Measurements from ENCODE around the gene DNAJB11.
"Not testable (repeated sequence)": the region's sequence is repeated elsewhere in the genome, so short reads cannot be mapped to it uniquely, and the experiment has no call there.

Gene DNAJB11

GRCh38 chr3:186552408-186553031 lies 18.0 kb upstream of the DNAJB11 start:
- TF ChIP-seq, protein P1, sequence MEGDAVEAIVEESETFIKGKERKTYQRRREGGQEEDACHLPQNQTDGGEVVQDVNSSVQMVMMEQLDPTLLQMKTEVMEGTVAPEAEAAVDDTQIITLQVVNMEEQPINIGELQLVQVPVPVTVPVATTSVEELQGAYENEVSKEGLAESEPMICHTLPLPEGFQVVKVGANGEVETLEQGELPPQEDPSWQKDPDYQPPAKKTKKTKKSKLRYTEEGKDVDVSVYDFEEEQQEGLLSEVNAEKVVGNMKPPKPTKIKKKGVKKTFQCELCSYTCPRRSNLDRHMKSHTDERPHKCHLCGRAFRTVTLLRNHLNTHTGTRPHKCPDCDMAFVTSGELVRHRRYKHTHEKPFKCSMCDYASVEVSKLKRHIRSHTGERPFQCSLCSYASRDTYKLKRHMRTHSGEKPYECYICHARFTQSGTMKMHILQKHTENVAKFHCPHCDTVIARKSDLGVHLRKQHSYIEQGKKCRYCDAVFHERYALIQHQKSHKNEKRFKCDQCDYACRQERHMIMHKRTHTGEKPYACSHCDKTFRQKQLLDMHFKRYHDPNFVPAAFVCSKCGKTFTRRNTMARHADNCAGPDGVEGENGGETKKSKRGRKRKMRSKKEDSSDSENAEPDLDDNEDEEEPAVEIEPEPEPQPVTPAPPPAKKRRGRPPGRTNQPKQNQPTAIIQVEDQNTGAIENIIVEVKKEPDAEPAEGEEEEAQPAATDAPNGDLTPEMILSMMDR (IDR thresholded peaks at IDR 0.05; ENCODE audit: low read depth, low read length), result no peak
- H3K4me3 ChIP-seq (replicated peaks in 1 of 2; ENCODE audit: low read depth in 2 of 2, low read length in 2 of 2), result no peak overlapping the region
- no peak for DNase-seq (ENCODE audit: low read depth in 2 of 2)

DNA sequence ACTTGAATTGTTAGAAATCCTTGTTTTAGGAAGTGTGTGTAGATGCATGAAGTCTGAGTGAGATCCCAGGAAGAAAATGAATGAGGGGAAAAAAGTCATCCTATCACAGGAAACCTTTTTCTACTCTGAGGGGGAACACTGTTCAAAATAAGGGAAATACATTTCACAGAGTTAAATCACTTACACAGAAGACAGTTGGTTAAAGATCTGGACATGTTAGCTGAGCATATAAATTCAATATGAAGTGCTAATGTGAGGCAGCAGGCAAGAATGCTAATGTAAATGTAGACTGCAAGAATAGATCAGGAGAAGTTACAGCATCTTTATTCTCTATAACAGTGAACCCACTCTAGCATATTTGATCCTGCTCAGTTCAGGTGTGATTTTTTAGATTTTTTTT lies 5.9 kb upstream of the DNAJB11 start:
- no peak overlapping the region for H3K4me3 ChIP-seq (replicated peaks in 1 of 2; ENCODE audit: low read depth in 2 of 2, low read length in 2 of 2)
- DNase-seq (ENCODE audit: low read depth in 2 of 2), result no peak
- TF ChIP-seq, protein P1 (IDR thresholded peaks at IDR 0.05; ENCODE audit: low read depth, low read length), result no peak

DNA sequence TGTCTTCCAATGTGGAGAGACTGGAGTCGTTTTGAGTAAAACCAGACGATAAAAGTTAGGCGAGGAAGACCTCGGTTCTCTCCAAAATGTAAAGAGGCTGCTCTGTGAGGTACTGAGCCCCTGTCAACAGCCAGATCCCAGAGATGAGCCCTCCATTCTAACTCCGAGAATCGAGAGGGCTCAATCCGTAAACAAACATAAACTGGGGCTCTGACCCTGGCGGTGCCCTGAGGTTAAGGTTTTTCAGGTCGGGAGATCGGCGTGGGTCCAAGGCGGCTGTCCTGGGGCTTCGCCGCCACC lies 3.8 kb upstream of the DNAJB11 start:
- peak overlapping the region; percentile 98 to 99 for H3K4me3 ChIP-seq (replicated peaks in 1 of 2; ENCODE audit: low read depth in 2 of 2, low read length in 2 of 2)
- DNase-seq (ENCODE audit: low read depth in 2 of 2), result no peak
- TF ChIP-seq, protein P1 (IDR thresholded peaks at IDR 0.05; ENCODE audit: low read depth, low read length), result no peak

DNA sequence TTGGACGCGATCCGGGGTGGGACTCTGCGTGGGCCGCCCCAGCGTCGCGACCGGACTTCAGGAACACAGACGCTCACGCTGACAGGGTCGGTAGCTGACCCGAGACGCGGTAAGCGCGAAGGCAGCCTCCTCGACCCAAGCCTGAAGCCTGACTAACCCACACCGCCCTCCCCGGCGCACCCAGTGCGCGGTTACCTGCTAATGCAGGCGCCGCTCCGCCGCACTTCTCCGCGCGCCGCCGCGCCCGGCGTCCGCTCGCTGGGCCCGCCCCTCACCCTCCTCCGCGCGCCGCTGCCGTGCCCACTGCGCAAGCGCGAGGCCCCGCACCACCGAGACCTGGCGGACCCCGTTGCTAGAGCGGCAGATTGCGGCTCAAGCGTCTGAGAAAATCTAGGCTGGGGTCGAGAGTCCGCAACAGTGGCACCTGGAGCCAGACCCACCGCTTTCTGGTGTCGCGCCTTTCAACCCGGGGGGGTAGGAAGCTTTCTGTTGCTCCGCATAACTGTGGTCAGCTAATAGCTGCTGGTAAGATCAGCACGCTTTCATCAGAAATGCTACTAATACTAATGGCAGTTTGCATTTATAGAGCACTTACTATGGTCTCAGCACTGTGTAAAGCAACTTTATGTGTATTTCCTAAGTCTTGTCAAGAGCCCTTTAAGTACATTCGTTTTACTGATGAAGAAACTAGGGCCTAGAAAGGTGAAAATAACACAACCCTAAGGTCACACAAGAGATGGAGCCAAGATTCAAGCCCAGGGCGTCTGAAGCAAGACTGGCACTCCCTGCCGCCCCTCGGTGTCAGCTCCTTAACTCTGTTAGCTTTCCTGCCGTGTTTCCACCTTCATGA lies 3.2 kb upstream of the DNAJB11 start, which contains the start of gene TBCCD1:
Gene TBCCD1 (minus strand): TSS at position 268 of the 850 bp plus-strand sequence. CDS start 3,010 bp downstream, outside the sequence.
- DNase-seq (ENCODE audit: low read depth in 2 of 2), result peak; percentile 90 to 92
- H3K4me3 ChIP-seq (replicated peaks in 1 of 2; ENCODE audit: low read depth in 2 of 2, low read length in 2 of 2), result peak within 1 kb of the TSS; percentile 98 to 99
- TF ChIP-seq, protein P1 (IDR thresholded peaks at IDR 0.05; ENCODE audit: low read depth, low read length), result no peak

DNA sequence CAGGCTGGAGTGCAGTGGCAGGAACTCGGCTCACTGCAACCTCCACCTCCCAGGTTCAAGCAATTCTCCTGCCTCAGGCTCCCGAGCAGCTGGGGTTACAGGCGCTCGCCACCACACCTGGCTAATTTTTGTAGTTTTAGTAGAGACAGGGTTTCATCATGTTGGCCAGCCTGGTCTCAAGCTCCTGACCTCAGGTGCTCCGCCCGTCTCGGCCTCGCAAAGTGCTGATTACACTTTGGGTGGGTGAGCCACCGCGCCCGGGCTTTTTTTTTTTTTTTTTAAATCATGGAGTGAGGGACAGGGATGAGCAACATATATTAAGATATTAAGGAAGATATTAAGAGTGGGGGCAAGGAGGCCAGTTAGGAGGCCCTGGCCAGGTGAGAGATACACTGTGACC lies 1.2 kb upstream of the DNAJB11 start:
- not testable (repeated sequence) for DNase-seq (ENCODE audit: low read depth in 2 of 2)
- H3K4me3 ChIP-seq (replicated peaks in 1 of 2; ENCODE audit: low read depth in 2 of 2, low read length in 2 of 2), result peak overlapping the region in 1 of 2 donors; percentile 70

GRCh38 chr3:186569779-186570095 lies 783 bp upstream of the DNAJB11 start:
- TF ChIP-seq, protein P1 (IDR thresholded peaks at IDR 0.05; ENCODE audit: low read depth, low read length), result no peak
- peak overlapping the region; percentile 70 to 88 for H3K4me3 ChIP-seq (replicated peaks in 1 of 2; ENCODE audit: low read depth in 2 of 2, low read length in 2 of 2)
- DNase-seq (ENCODE audit: low read depth in 2 of 2), result no peak

- peak overlapping the region; percentile 73 to 88 for H3K4me3 ChIP-seq (replicated peaks in 1 of 2; ENCODE audit: low read depth in 2 of 2, low read length in 2 of 2)
- TF ChIP-seq, protein P1 (IDR thresholded peaks at IDR 0.05; ENCODE audit: low read depth, low read length), result no peak
- no peak for DNase-seq (ENCODE audit: low read depth in 2 of 2)
These were observed 572 bp downstream of the DNAJB11 start for GRCh38 chr3:186570941-186571643.
